PC-3 (cell line): ENCODE measurements around the gene SLC22A14.

Experiments
- EZH2 ChIP-seq: fragments of 300-600 bp; sonication (generic); IDR thresholded peaks from one replicate; pipeline ENCODE4 v1.6.1; 2017; ENCODE audit warnings: antibody characterized with exemption, mild to moderate bottlenecking, low read length; ENCODE audit not compliant: unreplicated experiment
- TF ChIP-seq, protein P1 (sequence below): fragments of 300-600 bp; sonication (generic); conservative IDR thresholded peaks from 2 replicates; pipeline ENCODE4 v1.5.1; 2017; ENCODE audit warnings: antibody characterized with exemption, low read depth, mild to moderate bottlenecking, low read length

DNA sequence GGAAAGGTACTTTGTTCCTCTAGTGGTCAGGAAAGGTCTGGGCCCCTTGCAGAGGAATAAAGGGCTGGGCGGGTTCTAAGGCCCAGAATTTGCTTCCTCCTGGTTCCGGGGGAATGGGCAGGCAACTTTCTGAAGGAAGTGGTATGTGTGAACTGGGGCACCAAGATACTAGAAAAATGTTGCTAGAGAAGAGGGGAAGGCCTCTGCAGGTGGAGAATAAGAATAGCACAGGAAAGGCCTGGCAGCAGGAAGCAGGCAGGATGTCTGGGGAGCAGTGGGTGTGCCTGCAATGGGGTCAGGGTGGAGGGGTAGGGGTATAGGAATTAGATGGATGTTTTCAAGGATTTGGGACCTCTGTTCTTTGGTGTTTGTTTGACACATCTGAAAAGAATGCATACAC, 14.4 kb upstream of the SLC22A14 start:
- no peak for TF ChIP-seq EZH2
- TF ChIP-seq, protein P1, sequence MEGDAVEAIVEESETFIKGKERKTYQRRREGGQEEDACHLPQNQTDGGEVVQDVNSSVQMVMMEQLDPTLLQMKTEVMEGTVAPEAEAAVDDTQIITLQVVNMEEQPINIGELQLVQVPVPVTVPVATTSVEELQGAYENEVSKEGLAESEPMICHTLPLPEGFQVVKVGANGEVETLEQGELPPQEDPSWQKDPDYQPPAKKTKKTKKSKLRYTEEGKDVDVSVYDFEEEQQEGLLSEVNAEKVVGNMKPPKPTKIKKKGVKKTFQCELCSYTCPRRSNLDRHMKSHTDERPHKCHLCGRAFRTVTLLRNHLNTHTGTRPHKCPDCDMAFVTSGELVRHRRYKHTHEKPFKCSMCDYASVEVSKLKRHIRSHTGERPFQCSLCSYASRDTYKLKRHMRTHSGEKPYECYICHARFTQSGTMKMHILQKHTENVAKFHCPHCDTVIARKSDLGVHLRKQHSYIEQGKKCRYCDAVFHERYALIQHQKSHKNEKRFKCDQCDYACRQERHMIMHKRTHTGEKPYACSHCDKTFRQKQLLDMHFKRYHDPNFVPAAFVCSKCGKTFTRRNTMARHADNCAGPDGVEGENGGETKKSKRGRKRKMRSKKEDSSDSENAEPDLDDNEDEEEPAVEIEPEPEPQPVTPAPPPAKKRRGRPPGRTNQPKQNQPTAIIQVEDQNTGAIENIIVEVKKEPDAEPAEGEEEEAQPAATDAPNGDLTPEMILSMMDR = no peak
